OCI-LY3 (cell line): Measurements from ENCODE around the gene SPOCK1.

Source experiments
- CTCF ChIP-seq: fragments of 200-600, 300-600 bp; sonication (generic); IDR thresholded peaks from 2 replicates; pipeline ENCODE4 v1.5.1; 2014; ENCODE audit warnings: antibody characterized with exemption, low read length, low read depth
- EZH2phosphoT487 ChIP-seq: fragments of 200-600 bp; shearing (Covaris generic); IDR thresholded peaks from 2 replicates; pipeline ENCODE4 v1.6.1; 2018; ENCODE audit warnings: antibody characterized with exemption, mixed run types, low read depth

- TF ChIP-seq CTCF (no peak), EZH2phosphoT487 (no peak)
These were observed 182.8 kb downstream of the SPOCK1 start for GRCh38 chr5:137316346-137316736.
